ENCODE measurements around the gene PTPRR.

PTPRR gene

DNA sequence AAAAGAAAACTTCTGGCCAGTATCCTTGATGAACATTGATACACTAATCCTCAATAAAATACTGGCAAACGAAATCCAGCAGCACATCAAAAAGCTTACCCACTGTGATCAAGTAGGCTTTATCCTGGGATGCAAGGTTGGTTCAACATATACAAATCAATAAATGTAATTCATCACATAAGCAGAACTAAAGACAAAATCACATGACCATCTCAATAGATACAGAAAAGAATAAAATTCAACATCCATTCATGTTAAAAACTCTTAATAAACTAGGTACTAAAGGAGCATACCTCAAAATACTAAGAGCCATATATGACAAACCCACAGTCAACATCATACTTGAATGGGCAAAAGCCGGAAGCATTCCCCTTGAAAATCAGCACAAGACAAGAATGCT, 211.5 kb downstream of the PTPRR start:
- DNase-seq (ENCODE audit: low spot score) (no peak), FAIRE-seq (no peak)

DNA sequence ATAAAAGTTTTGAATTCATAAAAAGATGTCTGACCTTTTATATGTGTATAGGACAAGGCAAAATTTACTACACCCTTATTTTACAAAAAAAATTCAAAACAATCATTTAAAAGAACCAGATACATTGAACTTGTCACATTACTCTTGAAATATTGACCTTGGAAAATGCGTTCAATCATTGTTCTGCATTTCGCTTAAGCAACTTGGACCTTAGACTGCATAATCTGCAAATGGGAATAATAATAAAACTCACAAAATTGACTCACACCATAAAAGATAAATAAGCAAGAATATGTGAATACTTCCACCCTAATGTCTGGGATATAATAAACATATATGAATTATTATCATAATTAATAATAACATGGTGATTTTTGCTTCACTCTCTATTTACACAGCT, 213.9 kb downstream of the PTPRR start:
- DNase-seq (ENCODE audit: low spot score) (no peak), FAIRE-seq (no peak)

DNA sequence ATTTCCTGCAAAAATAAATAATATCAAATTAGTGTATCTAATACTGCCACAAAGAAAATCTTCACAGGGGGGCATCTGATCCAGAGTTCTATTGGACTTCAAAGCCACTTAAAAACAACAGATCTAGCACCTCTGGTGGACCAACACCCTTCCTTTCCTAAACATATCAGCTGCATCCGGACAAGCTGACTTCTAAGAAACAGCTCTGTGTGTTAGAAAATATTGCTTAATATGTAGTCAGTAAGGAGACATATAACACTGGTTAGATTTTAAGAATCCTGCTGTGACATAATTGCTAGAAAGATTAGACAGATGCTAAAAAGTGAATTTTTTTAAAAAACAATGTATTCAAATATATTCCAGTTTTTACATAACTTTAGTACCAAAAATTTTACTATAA, 222.2 kb downstream of the PTPRR start:
- FAIRE-seq (no peak), DNase-seq (ENCODE audit: low spot score) (no peak)

DNA sequence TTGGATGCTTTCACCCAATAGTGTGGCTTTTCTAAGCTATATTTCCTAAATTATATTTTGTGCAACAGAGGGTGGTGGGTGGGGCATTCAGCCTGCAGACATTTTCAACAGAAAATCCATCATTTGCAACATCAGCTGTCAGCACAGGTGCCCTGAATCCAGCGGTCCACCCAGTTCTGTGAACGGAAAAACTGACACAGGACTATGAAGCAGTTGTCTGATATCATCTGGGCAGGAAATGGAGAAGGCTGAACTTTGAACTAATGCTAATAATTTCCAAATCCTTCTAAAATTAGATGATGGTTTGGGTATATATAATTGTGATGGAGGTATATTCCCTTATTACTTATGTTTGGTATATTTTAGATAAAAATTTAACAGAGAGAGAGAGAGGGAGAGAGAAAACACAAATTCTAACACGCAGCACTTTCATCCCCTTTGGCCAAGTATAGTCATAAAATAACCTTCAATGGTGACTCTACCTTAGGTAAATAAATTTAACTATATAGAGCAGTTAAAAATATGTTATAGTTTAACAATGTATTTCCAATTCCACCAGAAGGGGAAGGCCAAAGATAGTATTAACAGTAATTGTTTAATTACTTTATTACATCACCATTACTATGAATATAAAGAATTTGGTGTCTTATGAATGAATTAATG, 225.0 kb downstream of the PTPRR start:
- no peak for FAIRE-seq
- DNase-seq (ENCODE audit: low spot score), result no peak

GRCh38 chr12:70692681-70693288, 227.8 kb downstream of the PTPRR start:
- DNase-seq (ENCODE audit: low spot score) (no peak), FAIRE-seq (no peak)

- FAIRE-seq, result no peak
- DNase-seq (ENCODE audit: low spot score), result no peak
These were observed 229.4 kb downstream of the PTPRR start for GRCh38 chr12:70691018-70691672.

- FAIRE-seq, result no peak
These were observed 233.6 kb downstream of the PTPRR start for GRCh38 chr12:70686907-70687306.

GRCh38 chr12:70686299-70686698, 234.2 kb downstream of the PTPRR start:
- DNase-seq (ENCODE audit: low spot score), result no peak

More at GRCh38 chr12:70686907-70687306, 233.6 kb downstream of the PTPRR start:
- DNase-seq (ENCODE audit: low spot score), result no peak

GRCh38 chr12:70683976-70684375, 236.6 kb downstream of the PTPRR start:
- DNase-seq (ENCODE audit: low spot score) (no peak), FAIRE-seq (no peak)

More at GRCh38 chr12:70686299-70686698, 234.2 kb downstream of the PTPRR start:
- no peak for FAIRE-seq

DNA sequence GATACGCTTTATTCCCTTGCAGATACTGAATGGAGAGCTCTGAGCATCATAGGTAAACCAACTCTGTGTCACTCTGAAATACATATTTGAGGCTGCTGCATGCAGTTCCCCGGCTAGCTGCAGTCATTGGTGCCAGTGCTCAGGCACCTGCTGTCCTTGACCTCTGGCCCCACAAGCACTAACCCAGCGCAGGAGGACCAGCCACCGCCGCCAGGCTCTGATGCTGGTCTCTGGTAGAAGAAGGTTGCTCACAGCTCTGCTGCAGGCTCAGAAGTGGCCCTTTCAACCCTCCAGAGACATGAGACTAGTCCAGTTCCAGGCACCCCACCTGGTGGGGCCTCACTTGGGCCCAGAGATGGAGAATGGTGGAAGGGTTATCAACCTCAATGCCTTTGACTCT, 248.8 kb downstream of the PTPRR start:
- FAIRE-seq (no peak), DNase-seq (ENCODE audit: low spot score) (no peak)

- FAIRE-seq (no peak), DNase-seq (ENCODE audit: low spot score) (no peak)
These were observed 249.6 kb downstream of the PTPRR start for GRCh38 chr12:70670948-70671347.

DNA sequence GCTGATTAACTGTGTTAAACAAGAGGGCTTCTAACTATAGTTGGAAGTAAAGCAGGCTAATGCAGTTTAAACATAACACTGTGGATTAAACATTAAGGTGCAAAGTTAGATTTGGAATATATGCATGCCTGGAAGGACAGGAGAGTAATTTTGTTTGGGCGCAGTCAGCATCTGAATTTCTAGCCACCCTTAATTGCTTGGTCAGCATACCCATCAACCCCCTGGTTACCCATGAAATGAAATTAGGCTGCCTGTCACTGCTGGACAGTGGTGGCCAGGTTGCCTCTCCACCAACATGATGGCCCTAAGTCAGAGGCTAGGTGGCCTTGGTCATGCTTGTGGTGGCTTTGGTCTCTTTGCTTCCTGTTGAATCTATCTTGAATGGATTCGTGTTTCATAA, 253.3 kb downstream of the PTPRR start:
- DNase-seq (ENCODE audit: low spot score), result no peak
- FAIRE-seq, result no peak

- no peak for DNase-seq (ENCODE audit: low spot score)
- FAIRE-seq, result no peak
These were observed 254.2 kb downstream of the PTPRR start for GRCh38 chr12:70666364-70666763.

DNA sequence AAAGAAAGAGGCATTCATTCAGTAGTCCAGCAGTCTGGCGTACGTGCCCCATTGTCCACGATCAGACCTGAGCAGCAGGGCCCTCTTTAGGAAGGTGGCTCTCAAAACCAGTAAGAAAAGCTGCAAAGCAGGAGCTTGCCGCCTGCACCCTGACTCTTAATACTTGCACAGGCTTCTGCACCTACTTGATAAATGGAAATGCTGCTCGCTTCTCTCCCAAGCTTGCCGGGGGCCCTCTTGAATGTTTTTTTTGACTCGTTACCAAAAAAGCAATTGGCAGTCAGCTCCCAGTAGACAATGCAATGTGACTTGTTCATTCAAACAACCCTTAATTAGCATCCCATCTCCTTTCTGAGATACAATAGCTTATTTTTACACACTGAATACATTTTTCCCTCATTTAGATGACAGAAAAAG, 256.1 kb downstream of the PTPRR start:
- DNase-seq (ENCODE audit: low spot score) (no peak), FAIRE-seq (no peak)

DNA sequence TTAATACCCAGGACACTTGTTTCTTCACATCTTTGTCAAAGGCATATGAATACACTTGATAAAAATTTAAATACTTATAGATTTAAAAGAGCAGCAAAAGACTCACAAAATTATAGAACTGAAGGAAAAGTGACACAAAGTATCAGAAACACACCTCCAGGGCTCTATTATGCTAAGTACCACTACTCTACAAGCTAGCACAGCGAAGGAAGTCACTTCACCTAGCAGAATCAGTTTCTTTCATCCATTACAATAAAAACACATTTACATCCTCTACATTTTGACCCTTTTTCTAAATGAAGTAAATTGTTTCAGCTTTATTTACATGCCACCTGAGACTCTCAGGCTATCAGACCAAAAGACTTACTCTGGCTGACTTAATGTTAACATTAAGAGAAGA, 256.7 kb downstream of the PTPRR start:
- FAIRE-seq (no peak), DNase-seq (ENCODE audit: low spot score) (no peak)

- peak; percentile 94 for DNase-seq (ENCODE audit: low spot score)
- FAIRE-seq, result peak; percentile 75
These were observed 258.9 kb downstream of the PTPRR start for GRCh38 chr12:70661466-70662161.

- DNase-seq (ENCODE audit: low spot score), result peak; percentile 95
These were observed 259.8 kb downstream of the PTPRR start for GRCh38 chr12:70660620-70661219.

GRCh38 chr12:70660002-70660604, 260.4 kb downstream of the PTPRR start:
- no peak for DNase-seq (ENCODE audit: low spot score)
- FAIRE-seq, result no peak

More at GRCh38 chr12:70660620-70661219, 259.8 kb downstream of the PTPRR start:
- FAIRE-seq, result peak; percentile 82

DNA sequence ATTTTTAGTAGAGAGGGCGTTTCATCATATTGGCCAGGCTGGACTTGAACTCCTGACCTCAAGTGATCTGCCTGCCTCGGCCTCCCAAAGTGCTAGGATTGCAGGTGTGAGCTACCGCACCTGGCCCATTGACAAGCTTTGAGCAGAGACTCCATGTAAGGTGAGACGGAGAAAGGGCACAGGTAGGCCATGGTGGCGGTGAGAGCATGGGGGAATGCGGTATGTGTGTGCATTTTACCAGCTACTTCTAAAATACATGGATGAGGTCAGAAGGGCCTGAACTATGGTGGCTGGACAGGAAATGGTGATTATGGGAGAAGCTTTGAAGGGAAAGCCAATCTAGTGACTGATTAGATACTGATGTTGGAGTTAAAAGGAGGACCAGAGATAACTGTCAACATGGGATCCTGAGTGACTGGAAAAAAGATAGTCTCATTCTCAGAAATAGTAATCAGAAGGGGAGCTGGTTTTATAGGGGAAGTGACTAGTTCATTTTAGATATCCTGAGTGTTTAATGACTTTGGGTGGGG, 261.4 kb downstream of the PTPRR start:
- FAIRE-seq (no peak), DNase-seq (ENCODE audit: low spot score) (no peak)

- FAIRE-seq (no peak), DNase-seq (ENCODE audit: low spot score) (no peak)
These were observed 262.8 kb downstream of the PTPRR start for GRCh38 chr12:70657616-70658286.

All from RCC 7860 (cell line).